GM13976 (cell line): ENCODE results near the gene CSHL1.

Experiments used
- DNase-seq: peaks from one replicate; pipeline ENCODE4 v3.0.0; 2012; ENCODE audit warnings: low spot score
- in situ Hi-C: fragments of 300-500 bp; cut with MboI; formaldehyde crosslinking; loops from one replicate; pipeline ENCODE4 v1.12.0; 2022; ENCODE audit warnings: low sequenced_read_pairs, mixed read lengths, inconsistent platforms; ENCODE audit not compliant: unreplicated experiment
- TF ChIP-seq, protein P1 (sequence below): IDR thresholded peaks from 2 replicates; pipeline ENCODE4 v1.5.1; 2012; ENCODE audit warnings: borderline replicate concordance, mild to moderate bottlenecking; ENCODE audit not compliant: insufficient read depth; ENCODE audit errors: extremely low read depth, missing control alignments, control extremely low read depth

The CSHL1 gene

GRCh38 chr17:63934183-63935112, 23.4 kb upstream of the CSHL1 start:
- TF ChIP-seq, protein P1, sequence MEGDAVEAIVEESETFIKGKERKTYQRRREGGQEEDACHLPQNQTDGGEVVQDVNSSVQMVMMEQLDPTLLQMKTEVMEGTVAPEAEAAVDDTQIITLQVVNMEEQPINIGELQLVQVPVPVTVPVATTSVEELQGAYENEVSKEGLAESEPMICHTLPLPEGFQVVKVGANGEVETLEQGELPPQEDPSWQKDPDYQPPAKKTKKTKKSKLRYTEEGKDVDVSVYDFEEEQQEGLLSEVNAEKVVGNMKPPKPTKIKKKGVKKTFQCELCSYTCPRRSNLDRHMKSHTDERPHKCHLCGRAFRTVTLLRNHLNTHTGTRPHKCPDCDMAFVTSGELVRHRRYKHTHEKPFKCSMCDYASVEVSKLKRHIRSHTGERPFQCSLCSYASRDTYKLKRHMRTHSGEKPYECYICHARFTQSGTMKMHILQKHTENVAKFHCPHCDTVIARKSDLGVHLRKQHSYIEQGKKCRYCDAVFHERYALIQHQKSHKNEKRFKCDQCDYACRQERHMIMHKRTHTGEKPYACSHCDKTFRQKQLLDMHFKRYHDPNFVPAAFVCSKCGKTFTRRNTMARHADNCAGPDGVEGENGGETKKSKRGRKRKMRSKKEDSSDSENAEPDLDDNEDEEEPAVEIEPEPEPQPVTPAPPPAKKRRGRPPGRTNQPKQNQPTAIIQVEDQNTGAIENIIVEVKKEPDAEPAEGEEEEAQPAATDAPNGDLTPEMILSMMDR, result no peak
- in situ Hi-C loops, result no loop called here
- no peak for DNase-seq

DNA sequence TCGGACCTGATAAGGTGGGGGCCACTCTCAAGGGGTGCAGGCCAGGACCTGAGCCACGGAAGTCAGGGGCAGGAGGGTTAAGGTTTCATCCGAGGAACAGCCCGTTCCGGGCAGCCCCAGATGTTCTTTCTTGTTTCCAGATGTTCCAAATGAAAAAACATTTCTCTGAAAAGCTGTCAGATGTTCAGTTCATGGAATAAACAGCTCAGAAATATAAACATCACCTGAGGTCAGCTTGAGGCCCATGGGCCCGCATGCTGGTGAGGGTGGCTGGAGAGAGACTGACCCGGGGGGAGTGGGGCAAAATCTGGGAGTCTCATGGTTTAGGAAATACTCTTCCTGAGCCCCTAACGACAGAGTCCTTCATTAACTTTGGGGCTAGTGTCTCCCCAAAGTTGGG, 22.5 kb upstream of the CSHL1 start:
- TF ChIP-seq, protein P1, result no peak
- in situ Hi-C loops, result no loop called here
- DNase-seq, result no peak

GRCh38 chr17:63932721-63933120, 21.7 kb upstream of the CSHL1 start:
- DNase-seq, result no peak
- in situ Hi-C loops, result no loop called here
- TF ChIP-seq, protein P1, result no peak

DNA sequence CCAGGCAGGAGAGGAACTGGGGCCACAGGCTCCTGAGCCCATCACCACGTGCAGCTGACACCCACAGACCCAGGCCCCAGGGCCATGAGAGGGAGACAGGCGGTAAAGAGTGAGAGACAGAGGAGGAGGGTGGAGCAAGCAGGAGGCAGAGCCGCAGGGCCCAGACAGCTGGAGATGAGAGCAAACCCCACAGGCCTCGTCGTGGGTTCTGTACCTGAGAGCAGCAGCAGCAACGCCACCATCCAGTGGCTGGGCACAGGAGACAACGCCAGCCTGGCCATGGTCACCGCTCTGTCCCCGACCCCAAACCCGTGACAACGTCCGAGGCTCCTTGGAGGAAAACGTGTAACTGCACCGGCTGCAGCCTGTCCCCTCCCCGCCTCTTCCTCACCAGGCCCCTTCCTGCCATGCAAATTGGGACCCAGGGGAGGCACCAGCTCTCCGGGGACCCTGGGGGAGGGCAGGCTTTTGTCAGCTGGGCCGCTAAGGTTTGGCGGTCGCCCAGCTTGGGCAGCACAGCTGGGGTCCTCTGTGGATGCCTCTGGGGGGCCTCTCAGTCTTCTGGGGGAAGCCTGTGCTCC, 21.0 kb upstream of the CSHL1 start, which contains the start of gene CD79B:
TSS of gene CD79B (minus strand) at position 351 of the 581 bp plus-strand sequence. CDS start at position 281, 70 bp downstream.
- DNase-seq, result peak; percentile 93

GRCh38 chr17:63930951-63931575, 20.0 kb upstream of the CSHL1 start:
- in situ Hi-C loops, result no loop called here
- peak; percentile 85 for DNase-seq

More for the DNA sequence above, 21.0 kb upstream of the CSHL1 start, which contains the start of gene CD79B:
- TF ChIP-seq, protein P1, result no peak
- in situ Hi-C loops, result no loop called here

More at GRCh38 chr17:63930951-63931575, 20.0 kb upstream of the CSHL1 start:
- TF ChIP-seq, protein P1, result no peak
